OCI-LY1 (cell line): ENCODE measurements around the gene MYL10.

Experiments
- H2AFZ ChIP-seq: fragments of 200-600 bp; sonication (generic), shearing (Covaris generic); 2 replicates; pipeline ENCODE4 v1.6.0; 2014; ENCODE audit warnings: antibody characterized with exemption, mild to moderate bottlenecking, low read length
- H3F3A ChIP-seq: fragments of 200-600 bp; sonication (generic), shearing (Covaris generic); 2 replicates; pipeline ENCODE4 v1.6.0; 2014; ENCODE audit warnings: mild to moderate bottlenecking, antibody characterized with exemption, low read length, moderate library complexity; ENCODE audit not compliant: insufficient read depth
- H3K27ac ChIP-seq: fragments of 200-600 bp; sonication (generic); 2 replicates; pipeline ENCODE4 v1.5.1; 2014; ENCODE audit warnings: low read length, mixed run types, mild to moderate bottlenecking, low read depth; ENCODE audit not compliant: poor library complexity, severe bottlenecking
- H3K27me3 ChIP-seq: fragments of 200-600 bp; sonication (generic); 2 replicates; pipeline ENCODE4 v1.6.0; 2014; ENCODE audit warnings: antibody characterized with exemption, mild to moderate bottlenecking, low read length, moderate library complexity; ENCODE audit not compliant: insufficient read depth
- H3K36me3 ChIP-seq: fragments of 200-600 bp; sonication (generic); 2 replicates; pipeline ENCODE4 v1.6.1; 2014; ENCODE audit warnings: mild to moderate bottlenecking, antibody characterized with exemption, low read length, moderate library complexity, mixed read lengths; ENCODE audit not compliant: insufficient read depth
- H3K4me1 ChIP-seq: fragments of 200-600 bp; sonication (generic); 2 replicates; pipeline ENCODE4 v1.5.1; 2014; ENCODE audit warnings: mild to moderate bottlenecking, low read length, moderate library complexity; ENCODE audit not compliant: insufficient read depth, severe bottlenecking
- H3K4me2 ChIP-seq: fragments of 200-600 bp; sonication (generic), shearing (Covaris generic); 2 replicates; pipeline ENCODE4 v1.6.1; 2014; ENCODE audit warnings: low read length
- H3K4me3 ChIP-seq: fragments of 200-600 bp; sonication (generic); 2 replicates; pipeline ENCODE4 v1.5.1; 2014; ENCODE audit warnings: low read length, low read depth, mild to moderate bottlenecking, mixed read lengths; ENCODE audit not compliant: poor library complexity, severe bottlenecking
- H3K79me2 ChIP-seq: fragments of 200-600 bp; shearing (Covaris generic); 2 replicates; pipeline ENCODE4 v1.6.1; 2016; ENCODE audit warnings: mixed run types, low read length, mixed read lengths; ENCODE audit not compliant: insufficient read depth
- H3K9ac ChIP-seq: fragments of 200-600 bp; sonication (generic), shearing (Covaris generic); 2 replicates; pipeline ENCODE4 v1.6.1; 2014; ENCODE audit warnings: mild to moderate bottlenecking, low read length, mixed read lengths
- H3K9me2 ChIP-seq: fragments of 200-600 bp; sonication (generic), shearing (Covaris generic); 2 replicates; pipeline ENCODE4 v1.6.1; 2014; ENCODE audit warnings: low read depth, mild to moderate bottlenecking, low read length, mixed read lengths
- H3K9me3 ChIP-seq: fragments of 200-600 bp; shearing (Covaris generic); 2 replicates; pipeline ENCODE4 v1.6.1; 2014; ENCODE audit warnings: low read length, mixed read lengths
- H4K20me1 ChIP-seq: fragments of 200-600 bp; sonication (generic), shearing (Covaris generic); 2 replicates; pipeline ENCODE4 v1.6.0; 2016; ENCODE audit warnings: mild to moderate bottlenecking, low read length; ENCODE audit not compliant: insufficient read depth
- CTCF ChIP-seq: fragments of 200-600 bp; sonication (generic), shearing (Covaris generic); IDR thresholded peaks from 2 replicates; pipeline ENCODE4 v1.5.1; 2017; ENCODE audit warnings: mild to moderate bottlenecking, antibody characterized with exemption, low read length, moderate library complexity, mixed read lengths
- EZH2 ChIP-seq: fragments of 200-600 bp; sonication (generic), shearing (Covaris generic); IDR thresholded peaks from 2 replicates; pipeline ENCODE4 v1.8.0; 2017; ENCODE audit warnings: borderline replicate concordance, mixed run types, mild to moderate bottlenecking, antibody characterized with exemption, low read length, moderate library complexity, mixed read lengths

Gene MYL10

GRCh38 chr7:101582971-101583370 is 46.1 kb downstream of the MYL10 start:
- Histone ChIP-seq H3K4me1 (no peaks in the 10 kb centered on the region), H3K9ac (no peak overlapping the region), H3K9me2 (no peaks in the 10 kb centered on the region), H3K4me3 (no peak overlapping the region), H3K79me2 (no peaks in the 10 kb centered on the region), H3K36me3 (no peaks in the 10 kb centered on the region; the same call in 1 of the 2 replicates), H3K27ac (no peak overlapping the region), H3K27me3 (peaks cover 22% of the 10 kb centered on the region; the same call in 1 of the 2 replicates), H3F3A (no peaks in the 10 kb centered on the region), H3K4me2 (no peak overlapping the region), H4K20me1 (no peaks in the 10 kb centered on the region), H3K9me3 (peaks cover 8% of the 10 kb centered on the region), H2AFZ (no peak overlapping the region)
- TF ChIP-seq EZH2, result no peak
- TF ChIP-seq CTCF, result no peak

- no peaks in the 10 kb centered on the region for H3F3A ChIP-seq
- H3K9me2 ChIP-seq, result no peaks in the 10 kb centered on the region
- H3K9ac ChIP-seq, result no peak overlapping the region
- no peaks in the 10 kb centered on the region; the same call in 1 of the 2 replicates for H3K36me3 ChIP-seq
- H3K4me2 ChIP-seq, result no peak overlapping the region
- H2AFZ ChIP-seq, result no peak overlapping the region
- no peaks in the 10 kb centered on the region for H3K4me1 ChIP-seq
- no peaks in the 10 kb centered on the region for H4K20me1 ChIP-seq
- peaks cover 25% of the 10 kb centered on the region; the same call in 1 of the 2 replicates for H3K27me3 ChIP-seq
- no peak for TF ChIP-seq CTCF
- TF ChIP-seq EZH2, result no peak
- no peak overlapping the region for H3K4me3 ChIP-seq
- no peaks in the 10 kb centered on the region for H3K79me2 ChIP-seq
- peaks cover 11% of the 10 kb centered on the region for H3K9me3 ChIP-seq
- no peak overlapping the region for H3K27ac ChIP-seq
Observed at GRCh38 chr7:101581891-101582290, 47.2 kb downstream of the MYL10 start.

GRCh38 chr7:101580596-101580995 is 48.5 kb downstream of the MYL10 start:
- Histone ChIP-seq H4K20me1 (no peaks in the 10 kb centered on the region), H3K4me1 (no peaks in the 10 kb centered on the region), H3K4me2 (no peak overlapping the region), H2AFZ (no peak overlapping the region), H3K4me3 (no peak overlapping the region), H3K79me2 (no peaks in the 10 kb centered on the region), H3K36me3 (no peaks in the 10 kb centered on the region; the same call in 1 of the 2 replicates), H3F3A (no peaks in the 10 kb centered on the region), H3K9me2 (no peaks in the 10 kb centered on the region), H3K9ac (no peak overlapping the region), H3K27me3 (peaks cover 21% of the 10 kb centered on the region; the same call in 1 of the 2 replicates), H3K27ac (no peak overlapping the region), H3K9me3 (peaks cover 14% of the 10 kb centered on the region)
- TF ChIP-seq CTCF (no peak), EZH2 (no peak)
